Stimulated activated naive CD4-positive, alpha-beta T cell treated with Interleukin-2 at 50 U/mL for 16 hours (primary cell): ENCODE results near the gene OR6F1.
"Not testable (repeated sequence)": the region's sequence is repeated elsewhere in the genome, so short reads cannot be mapped to it uniquely, and the experiment has no call there.

Experiments
- DNase-seq: peaks from one replicate; lab custom pipeline; 2025; lab: John Stamatoyannopoulos, UW

Gene OR6F1

GRCh38 chr1:247716546-247716945, at the start of gene OR6F1:
TSS of gene OR6F1 (minus strand) at chr1:247716646. CDS start at chr1:247712755, 3,891 bp downstream.
- DNase-seq = no peak

- no peak for DNase-seq
These were observed 44.0 kb upstream of the OR6F1 start, which contains the start of gene OR1C1 for GRCh38 chr1:247760456-247760855. TSS of gene OR1C1 (minus strand) at chr1:247760556. CDS start at chr1:247758406, 2,150 bp downstream.

GRCh38 chr1:247754311-247754710, 37.9 kb upstream of the OR6F1 start:
- not testable (repeated sequence) for DNase-seq

GRCh38 chr1:247749870-247750269, 33.4 kb upstream of the OR6F1 start:
- DNase-seq = no peak

- DNase-seq = no peak
These were observed 31.6 kb upstream of the OR6F1 start, which contains the start of gene OR14A2 for GRCh38 chr1:247748041-247748440. TSS of gene OR14A2 (minus strand) at chr1:247748141.

- DNase-seq = no peak
These were observed 31.2 kb upstream of the OR6F1 start for GRCh38 chr1:247747616-247748015.

DNA sequence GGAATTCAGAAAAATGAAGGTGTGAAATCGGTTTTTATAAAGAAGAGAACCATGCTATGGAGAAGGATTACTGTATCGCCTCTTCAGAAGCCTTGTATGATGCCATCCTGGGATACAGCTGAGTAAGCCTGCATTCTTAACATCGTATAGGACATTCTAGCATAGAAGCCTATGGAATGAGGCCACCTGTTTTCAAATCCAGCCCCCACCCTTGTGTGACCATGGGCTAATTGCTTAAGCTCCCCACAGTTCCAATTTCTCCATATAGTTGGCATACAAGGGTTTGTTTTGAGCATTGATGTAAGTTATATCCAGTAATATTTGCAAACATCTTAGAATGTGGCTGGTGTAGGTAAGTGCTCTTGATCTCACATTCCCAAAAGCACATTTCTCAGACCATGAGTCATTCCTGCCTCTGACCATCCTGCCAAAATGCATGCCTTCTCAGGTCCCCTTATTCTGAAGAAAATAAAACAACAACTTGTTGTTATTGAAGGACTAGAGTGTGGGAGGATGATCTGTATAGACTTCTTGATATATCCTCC, 30.0 kb upstream of the OR6F1 start:
- DNase-seq = no peak

DNA sequence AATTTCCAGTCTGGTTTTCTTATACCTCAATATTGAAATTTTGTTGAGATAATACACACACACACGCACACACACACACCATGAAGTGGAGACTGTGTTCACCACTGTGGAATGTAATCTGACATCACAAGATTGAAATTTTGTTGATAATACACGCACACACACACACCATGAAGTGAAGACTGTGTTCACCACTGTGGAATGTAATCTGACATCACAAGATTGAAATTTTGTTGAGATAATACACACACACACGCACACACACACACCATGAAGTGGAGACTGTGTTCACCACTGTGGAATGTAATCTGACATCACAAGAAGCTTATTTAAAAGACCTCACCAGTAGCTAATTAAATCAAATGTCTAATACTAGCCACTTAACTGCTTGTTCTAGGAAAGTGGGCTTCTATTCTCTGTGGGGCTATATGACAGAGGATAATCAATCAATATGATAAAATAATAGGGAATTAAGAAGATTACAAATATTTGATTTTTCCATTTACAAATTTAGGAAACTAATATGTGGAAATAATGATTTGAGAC, 25.8 kb upstream of the OR6F1 start:
- DNase-seq = not testable (repeated sequence)

GRCh38 chr1:247741756-247742155, 25.3 kb upstream of the OR6F1 start:
- DNase-seq = no peak

- no peak for DNase-seq
These were observed 24.3 kb upstream of the OR6F1 start for GRCh38 chr1:247740721-247741120.

DNA sequence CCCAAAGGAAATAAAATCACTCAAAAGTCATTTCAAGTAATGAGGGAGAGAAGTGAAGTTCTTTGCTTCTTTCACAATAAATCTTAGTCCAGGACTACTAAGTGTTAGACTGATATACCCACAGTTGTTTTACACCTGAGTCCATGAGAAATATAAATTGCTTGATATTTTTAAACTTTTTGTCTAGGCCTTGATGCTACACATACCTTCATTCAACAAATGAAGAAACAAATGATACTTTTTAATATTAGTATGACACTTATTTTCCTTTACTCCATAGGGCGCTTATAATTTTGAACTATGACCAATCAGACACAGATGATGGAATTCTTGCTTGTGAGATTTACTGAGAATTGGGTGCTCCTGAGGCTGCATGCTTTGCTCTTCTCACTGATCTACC, 21.9 kb upstream of the OR6F1 start, which contains the start of gene OR14K1:
TSS of gene OR14K1 (plus strand) at position 301 of the 400 bp plus-strand sequence. CDS start at position 301, 0 bp downstream.
- no peak for DNase-seq

GRCh38 chr1:247721222-247721621, 4.8 kb upstream of the OR6F1 start:
- no peak for DNase-seq

DNA sequence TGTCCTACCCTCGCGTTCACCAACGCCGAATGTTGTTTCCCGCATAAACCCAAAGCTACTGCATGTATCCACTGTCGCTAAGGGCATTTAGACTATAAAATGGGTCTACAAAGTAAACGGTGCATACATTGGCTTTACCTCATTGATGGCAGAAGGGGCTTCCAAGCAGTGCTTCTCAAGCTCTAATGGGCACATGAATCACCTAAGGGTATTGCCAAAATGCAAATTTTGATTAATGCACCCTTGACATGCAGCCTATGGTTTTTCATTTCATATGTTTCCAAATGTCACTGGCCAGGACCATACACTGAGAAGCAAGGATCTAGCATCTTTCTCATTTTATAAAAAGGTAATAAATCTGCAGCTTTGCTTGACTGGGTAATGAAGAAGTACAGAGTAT, 2.7 kb downstream of the OR6F1 start:
- no peak for DNase-seq

- not testable (repeated sequence) for DNase-seq
These were observed 5.8 kb downstream of the OR6F1 start for GRCh38 chr1:247710681-247711080.

DNA sequence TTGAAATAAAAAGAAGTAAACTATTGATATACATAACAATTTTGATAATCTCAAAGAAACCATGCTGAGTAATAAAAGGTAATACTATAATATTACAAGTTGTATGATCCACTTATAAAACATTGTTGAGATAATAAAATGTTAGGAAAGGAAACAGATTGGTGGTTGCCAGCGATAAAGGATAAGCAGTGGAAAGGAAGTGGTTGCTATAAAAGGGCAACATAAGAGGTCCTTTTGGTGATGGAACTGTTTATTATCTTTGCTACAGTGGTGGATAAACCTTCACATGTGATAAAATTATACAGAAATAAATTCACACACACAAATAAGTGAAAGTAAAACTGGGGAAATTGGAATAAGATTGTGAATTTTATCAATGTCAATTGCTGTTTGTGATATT, 15.1 kb downstream of the OR6F1 start:
- no peak for DNase-seq

DNA sequence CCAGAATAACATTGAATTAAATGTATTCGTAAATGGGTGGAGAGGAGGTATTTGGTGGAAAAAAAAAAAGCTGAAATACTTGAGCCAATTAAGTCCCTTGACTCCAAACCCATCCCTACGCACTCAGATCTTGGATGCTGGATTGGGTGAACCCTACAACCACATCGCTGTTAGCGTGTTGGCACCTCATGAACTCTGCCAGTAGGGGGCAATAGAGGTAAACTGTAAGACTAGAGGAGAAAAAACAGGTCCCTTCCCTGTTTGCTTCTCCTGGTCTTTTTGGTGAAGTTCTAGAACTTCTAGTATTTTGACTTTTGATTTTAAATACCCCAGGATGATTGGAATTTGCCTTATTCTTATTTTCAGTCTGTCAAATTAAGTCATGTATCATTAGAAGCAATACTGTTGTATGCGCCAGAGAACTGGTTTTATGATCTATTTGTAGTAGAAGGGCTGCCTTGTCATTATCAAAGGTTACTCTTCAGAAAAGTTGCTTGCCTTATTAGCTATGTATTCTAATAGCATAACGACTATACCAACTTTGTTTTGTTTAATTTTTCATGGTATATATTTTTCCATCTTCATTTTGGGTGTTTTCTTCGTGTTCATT, 35.1 kb downstream of the OR6F1 start:
- DNase-seq = no peak

DNA sequence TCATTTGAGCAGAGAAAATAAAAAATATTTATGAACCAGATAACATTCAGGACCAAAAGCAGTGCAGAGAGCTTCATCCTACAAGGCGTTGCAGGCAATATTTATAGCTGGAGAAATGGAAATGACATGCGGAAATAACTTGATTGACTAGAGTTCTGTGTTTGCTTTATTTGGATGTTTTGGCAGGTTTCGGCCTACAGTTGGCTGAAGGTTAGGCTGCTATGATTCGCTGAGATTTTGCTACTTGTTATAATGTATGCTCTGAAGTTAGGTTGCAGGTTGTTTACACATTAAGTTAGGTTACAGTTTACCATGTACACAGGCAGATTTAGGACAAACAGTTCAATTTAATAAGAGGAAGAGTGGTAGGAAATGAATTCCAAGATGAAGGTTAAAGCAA, 36.3 kb downstream of the OR6F1 start:
- no peak for DNase-seq

DNA sequence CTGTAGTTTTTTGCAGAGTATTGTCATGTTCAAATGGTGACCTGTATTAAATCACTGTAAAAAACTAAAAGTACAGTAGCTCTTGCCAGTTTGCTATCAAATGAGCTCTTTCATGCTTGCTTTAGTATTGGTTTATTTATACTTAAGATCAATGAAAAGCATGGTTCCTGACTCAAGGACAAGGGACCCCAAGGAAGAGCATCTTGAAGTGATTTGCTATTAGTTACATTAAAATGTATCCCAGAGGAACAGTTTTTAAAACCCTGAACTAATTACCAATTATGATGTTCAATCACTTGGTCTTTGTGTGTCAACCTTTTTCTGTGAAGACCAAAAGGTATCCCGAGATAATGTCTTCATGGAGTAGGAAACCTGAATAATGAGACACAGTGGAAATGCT, 36.8 kb downstream of the OR6F1 start, which contains the start of gene OR13G1:
TSS of gene OR13G1 (minus strand) at position 101 of the 400 bp plus-strand sequence. CDS start 6,698 bp downstream, outside the sequence.
- no peak for DNase-seq

DNA sequence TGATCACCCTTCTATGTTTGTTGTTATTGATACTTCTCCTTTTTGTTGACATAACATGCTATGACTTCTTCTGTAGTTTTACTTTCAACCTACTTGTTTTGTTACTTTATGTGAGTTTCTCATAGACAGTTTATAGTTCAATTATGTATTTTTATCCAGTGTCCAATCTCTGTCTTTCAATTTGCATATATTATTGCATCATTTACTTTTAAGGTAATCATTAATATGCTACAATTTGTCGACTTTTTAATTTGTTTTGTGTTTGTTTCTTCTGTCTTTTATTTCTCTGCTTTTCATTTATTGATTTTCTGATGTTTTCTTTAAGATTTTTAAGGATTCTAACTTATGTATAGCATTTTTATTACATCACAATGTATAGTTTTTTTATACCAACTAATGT, 47.2 kb downstream of the OR6F1 start:
- DNase-seq = no peak
